Measurements from ENCODE around the gene EMILIN1.
"Not testable (repeated sequence)": the region's sequence is repeated elsewhere in the genome, so short reads cannot be mapped to it uniquely, and the experiment has no call there.

EMILIN1 gene

GRCh38 chr2:27097341-27097740, 18.9 kb downstream of the EMILIN1 start:
- no peaks in the 10 kb centered on the region for H3K9me3 ChIP-seq (ENCODE audit: low read depth, low read length)
- no peaks in the 10 kb centered on the region for H3K36me3 ChIP-seq (ENCODE audit: insufficient read depth, low read length)
- TF ChIP-seq POLR2AphosphoS5 (IDR thresholded peaks at IDR 0.05; ENCODE audit: borderline replicate concordance, low read depth, low read length) (no peak), EZH2 (IDR thresholded peaks at IDR 0.05) (no peak), FOXP2 (optimal IDR thresholded peaks at IDR 0.05; ENCODE audit: control extremely low read depth, extremely low read length, insufficient read depth) (no peak)
- no peak overlapping the region for H3K4me3 ChIP-seq
- no peak for DNase-seq (ENCODE audit: low read depth, low spot score)
- no peak overlapping the region for H3K27ac ChIP-seq
- H3K9ac ChIP-seq (ENCODE audit: insufficient read length): no peak overlapping the region

GRCh38 chr2:27099334-27099955, 21.0 kb downstream of the EMILIN1 start:
- H3K9me3 ChIP-seq (ENCODE audit: low read depth, low read length): no peaks in the 10 kb centered on the region
- H3K4me3 ChIP-seq: no peak overlapping the region
- H3K36me3 ChIP-seq (ENCODE audit: insufficient read depth, low read length): no peaks in the 10 kb centered on the region
- TF ChIP-seq POLR2AphosphoS5 (IDR thresholded peaks at IDR 0.05; ENCODE audit: borderline replicate concordance, low read depth, low read length) (no peak), EZH2 (IDR thresholded peaks at IDR 0.05) (no peak), FOXP2 (optimal IDR thresholded peaks at IDR 0.05; ENCODE audit: control extremely low read depth, extremely low read length, insufficient read depth) (no peak)
- H3K27ac ChIP-seq: no peak overlapping the region
- DNase-seq (ENCODE audit: low read depth, low spot score): no peak
- H3K9ac ChIP-seq (ENCODE audit: insufficient read length): no peak overlapping the region

- Histone ChIP-seq H3K27ac (no peak overlapping the region), H3K9ac (ENCODE audit: insufficient read length) (no peak overlapping the region), H3K36me3 (ENCODE audit: insufficient read depth, low read length) (no peaks in the 10 kb centered on the region), H3K4me3 (no peak overlapping the region), H3K9me3 (ENCODE audit: low read depth, low read length) (no peaks in the 10 kb centered on the region)
- TF ChIP-seq EZH2 (IDR thresholded peaks at IDR 0.05): no peak
- TF ChIP-seq FOXP2 (optimal IDR thresholded peaks at IDR 0.05; ENCODE audit: control extremely low read depth, extremely low read length, insufficient read depth): no peak
- TF ChIP-seq POLR2AphosphoS5 (IDR thresholded peaks at IDR 0.05; ENCODE audit: borderline replicate concordance, low read depth, low read length): no peak
- no peak for DNase-seq (ENCODE audit: low read depth, low spot score)
Measured at GRCh38 chr2:27100036-27100435, 21.6 kb downstream of the EMILIN1 start.

GRCh38 chr2:27102329-27102728, 23.9 kb downstream of the EMILIN1 start:
- DNase-seq (ENCODE audit: low read depth, low spot score): no peak
- no peak overlapping the region for H3K9ac ChIP-seq (ENCODE audit: insufficient read length)
- TF ChIP-seq FOXP2 (optimal IDR thresholded peaks at IDR 0.05; ENCODE audit: control extremely low read depth, extremely low read length, insufficient read depth): no peak
- TF ChIP-seq EZH2 (IDR thresholded peaks at IDR 0.05): no peak
- TF ChIP-seq POLR2AphosphoS5 (IDR thresholded peaks at IDR 0.05; ENCODE audit: borderline replicate concordance, low read depth, low read length): no peak
- H3K27ac ChIP-seq: no peak overlapping the region
- H3K9me3 ChIP-seq (ENCODE audit: low read depth, low read length): no peaks in the 10 kb centered on the region
- no peaks in the 10 kb centered on the region for H3K36me3 ChIP-seq (ENCODE audit: insufficient read depth, low read length)
- no peak overlapping the region for H3K4me3 ChIP-seq

GRCh38 chr2:27105981-27106380, 27.6 kb downstream of the EMILIN1 start:
- no peak for DNase-seq (ENCODE audit: low read depth, low spot score)
- no peak overlapping the region for H3K9ac ChIP-seq (ENCODE audit: insufficient read length)
- no peaks in the 10 kb centered on the region for H3K9me3 ChIP-seq (ENCODE audit: low read depth, low read length)
- H3K27ac ChIP-seq: no peak overlapping the region
- no peak for TF ChIP-seq EZH2 (IDR thresholded peaks at IDR 0.05)
- TF ChIP-seq POLR2AphosphoS5 (IDR thresholded peaks at IDR 0.05; ENCODE audit: borderline replicate concordance, low read depth, low read length): no peak
- no peak for TF ChIP-seq FOXP2 (optimal IDR thresholded peaks at IDR 0.05; ENCODE audit: control extremely low read depth, extremely low read length, insufficient read depth)
- no peak overlapping the region for H3K4me3 ChIP-seq
- no peaks in the 10 kb centered on the region for H3K36me3 ChIP-seq (ENCODE audit: insufficient read depth, low read length)

- TF ChIP-seq POLR2AphosphoS5 (IDR thresholded peaks at IDR 0.05; ENCODE audit: borderline replicate concordance, low read depth, low read length): no peak
- TF ChIP-seq EZH2 (IDR thresholded peaks at IDR 0.05): no peak
- no peak for TF ChIP-seq FOXP2 (optimal IDR thresholded peaks at IDR 0.05; ENCODE audit: control extremely low read depth, extremely low read length, insufficient read depth)
- Histone ChIP-seq H3K4me3 (no peak overlapping the region), H3K9ac (ENCODE audit: insufficient read length) (no peak overlapping the region), H3K9me3 (ENCODE audit: low read depth, low read length) (no peaks in the 10 kb centered on the region), H3K36me3 (ENCODE audit: insufficient read depth, low read length) (no peaks in the 10 kb centered on the region), H3K27ac (no peak overlapping the region)
- DNase-seq (ENCODE audit: low read depth, low spot score): no peak
Measured at GRCh38 chr2:27108221-27108620, 29.8 kb downstream of the EMILIN1 start.

GRCh38 chr2:27109083-27109482, 30.7 kb downstream of the EMILIN1 start:
- no peak for DNase-seq (ENCODE audit: low read depth, low spot score)
- no peaks in the 10 kb centered on the region for H3K9me3 ChIP-seq (ENCODE audit: low read depth, low read length)
- H3K4me3 ChIP-seq: no peak overlapping the region
- no peaks in the 10 kb centered on the region for H3K36me3 ChIP-seq (ENCODE audit: insufficient read depth, low read length)
- H3K9ac ChIP-seq (ENCODE audit: insufficient read length): no peak overlapping the region
- TF ChIP-seq EZH2 (IDR thresholded peaks at IDR 0.05) (no peak), FOXP2 (optimal IDR thresholded peaks at IDR 0.05; ENCODE audit: control extremely low read depth, extremely low read length, insufficient read depth) (no peak), POLR2AphosphoS5 (IDR thresholded peaks at IDR 0.05; ENCODE audit: borderline replicate concordance, low read depth, low read length) (no peak)
- H3K27ac ChIP-seq: no peak overlapping the region

- not testable (repeated sequence) for H3K4me3 ChIP-seq
Measured at GRCh38 chr2:27110603-27111352, 32.4 kb downstream of the EMILIN1 start.

GRCh38 chr2:27111392-27112078, 33.1 kb downstream of the EMILIN1 start:
- not testable (repeated sequence) for H3K27ac ChIP-seq; H3K9me3 ChIP-seq (ENCODE audit: low read depth, low read length); H3K36me3 ChIP-seq (ENCODE audit: insufficient read depth, low read length); H3K9ac ChIP-seq (ENCODE audit: insufficient read length); DNase-seq (ENCODE audit: low read depth, low spot score); H3K4me3 ChIP-seq

More at GRCh38 chr2:27110603-27111352, 32.4 kb downstream of the EMILIN1 start:
- not testable (repeated sequence) for H3K27ac ChIP-seq; H3K9me3 ChIP-seq (ENCODE audit: low read depth, low read length); H3K36me3 ChIP-seq (ENCODE audit: insufficient read depth, low read length); H3K9ac ChIP-seq (ENCODE audit: insufficient read length); DNase-seq (ENCODE audit: low read depth, low spot score)
